Measurements from ENCODE around the gene DUSP9.
A peak's percentile ranks its signal among the peaks of the same experiment; 100 is the strongest.

Gene DUSP9

DNA sequence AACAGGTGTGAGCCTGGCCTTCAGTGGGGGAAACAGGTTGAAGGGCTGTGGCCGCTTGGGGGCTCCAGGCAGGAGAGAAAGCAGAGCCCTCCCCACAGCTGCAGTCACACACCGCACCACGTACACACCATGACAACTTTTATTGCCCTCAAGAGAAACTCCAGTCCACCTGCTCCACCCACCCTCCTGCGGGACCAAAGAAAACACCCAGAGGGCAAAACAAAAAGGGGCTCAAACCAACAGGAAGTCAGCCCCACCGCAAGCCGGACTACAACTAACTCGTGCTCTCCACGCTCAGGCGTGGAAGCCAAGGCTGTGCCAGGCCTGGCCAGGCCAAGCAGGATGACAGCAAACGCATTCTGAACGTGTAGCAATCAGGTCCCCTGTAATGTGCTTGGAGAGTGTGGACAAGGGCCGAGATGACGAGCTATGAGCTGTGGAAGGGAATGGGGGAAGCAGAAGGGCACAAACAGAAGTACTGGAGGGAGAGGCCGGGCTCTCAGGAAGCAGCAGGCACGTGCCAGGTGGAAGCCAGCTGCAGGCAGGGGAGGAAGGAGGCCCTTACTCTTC is 53.5 kb downstream of the DUSP9 start:
- Histone ChIP-seq H3K4me1 (ENCODE audit: control insufficient read depth in 2 of 2, insufficient read depth in 2 of 2, low read length in 2 of 2) (peaks cover 24 to 43% of the 10 kb centered on the region in 2 donors), H3K9ac (ENCODE audit: low read depth in 1 of 2, low read length in 2 of 2) (peak overlapping the region in 1 of 2 donors; percentile 80), H3K9me3 (ENCODE audit: control insufficient read depth in 2 of 2, low read length in 2 of 2) (no peaks in the 10 kb centered on the region), H3K27ac (ENCODE audit: low read depth in 2 of 2, low read length in 2 of 2) (peak overlapping the region; percentile 91 to 95), H3K27me3 (ENCODE audit: control insufficient read depth in 2 of 2, insufficient read depth in 2 of 2, low read length in 2 of 2) (no peaks in the 10 kb centered on the region), H3K36me3 (ENCODE audit: control insufficient read depth in 2 of 2, insufficient read depth in 2 of 2, low read length in 2 of 2) (peaks cover 5 to 7% of the 10 kb centered on the region in 2 donors), H3K4me3 (ENCODE audit: low read length in 2 of 2) (no peak overlapping the region)
